OCI-LY1 (cell line): ENCODE data around the gene RPL37A.

ENCODE experiments used
- EZH2 ChIP-seq: fragments of 200-600 bp; sonication (generic), shearing (Covaris generic); IDR thresholded peaks from 2 replicates; pipeline ENCODE4 v1.8.0; 2017; ENCODE audit warnings: borderline replicate concordance, mixed run types, mild to moderate bottlenecking, antibody characterized with exemption, low read length, moderate library complexity, mixed read lengths
- TF ChIP-seq, protein P1 (sequence below): fragments of 200-600 bp; sonication (generic), shearing (Covaris generic); IDR thresholded peaks from 2 replicates; pipeline ENCODE4 v1.5.1; 2017; ENCODE audit warnings: mild to moderate bottlenecking, antibody characterized with exemption, low read length, moderate library complexity, mixed read lengths

DNA sequence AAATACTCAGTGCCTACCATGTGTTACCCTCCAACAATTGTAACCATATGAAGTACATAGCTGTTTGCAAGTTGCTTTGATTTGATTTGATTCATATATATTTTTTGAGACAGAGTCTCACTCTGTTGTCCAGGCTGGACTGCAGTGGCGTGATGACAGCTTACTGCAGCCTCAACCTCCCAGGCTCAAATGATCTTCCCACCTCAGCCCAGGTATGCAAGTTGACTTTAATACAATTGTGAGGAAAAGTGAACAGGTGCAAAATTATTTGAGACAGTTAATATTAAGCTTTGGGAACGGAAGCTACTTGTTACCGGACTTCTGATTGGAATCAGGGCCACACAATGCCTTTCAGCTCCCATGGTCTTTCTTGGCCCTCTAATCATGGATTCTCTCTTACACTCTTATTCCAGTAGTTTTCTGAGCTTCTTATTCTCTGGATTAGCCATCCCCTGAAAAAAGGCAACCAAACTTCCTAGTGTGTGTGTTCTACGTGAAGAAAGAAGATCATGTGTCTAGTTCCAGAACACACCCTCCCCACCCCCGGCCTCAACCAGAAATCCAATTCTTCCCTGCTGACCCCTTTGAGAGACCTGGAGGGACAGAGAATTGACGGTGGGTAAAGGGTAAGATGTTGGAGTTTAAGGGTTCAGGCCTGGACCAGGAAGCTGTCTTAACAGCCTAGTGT lies 1.1 kb upstream of the RPL37A start:
- TF ChIP-seq, protein P1, sequence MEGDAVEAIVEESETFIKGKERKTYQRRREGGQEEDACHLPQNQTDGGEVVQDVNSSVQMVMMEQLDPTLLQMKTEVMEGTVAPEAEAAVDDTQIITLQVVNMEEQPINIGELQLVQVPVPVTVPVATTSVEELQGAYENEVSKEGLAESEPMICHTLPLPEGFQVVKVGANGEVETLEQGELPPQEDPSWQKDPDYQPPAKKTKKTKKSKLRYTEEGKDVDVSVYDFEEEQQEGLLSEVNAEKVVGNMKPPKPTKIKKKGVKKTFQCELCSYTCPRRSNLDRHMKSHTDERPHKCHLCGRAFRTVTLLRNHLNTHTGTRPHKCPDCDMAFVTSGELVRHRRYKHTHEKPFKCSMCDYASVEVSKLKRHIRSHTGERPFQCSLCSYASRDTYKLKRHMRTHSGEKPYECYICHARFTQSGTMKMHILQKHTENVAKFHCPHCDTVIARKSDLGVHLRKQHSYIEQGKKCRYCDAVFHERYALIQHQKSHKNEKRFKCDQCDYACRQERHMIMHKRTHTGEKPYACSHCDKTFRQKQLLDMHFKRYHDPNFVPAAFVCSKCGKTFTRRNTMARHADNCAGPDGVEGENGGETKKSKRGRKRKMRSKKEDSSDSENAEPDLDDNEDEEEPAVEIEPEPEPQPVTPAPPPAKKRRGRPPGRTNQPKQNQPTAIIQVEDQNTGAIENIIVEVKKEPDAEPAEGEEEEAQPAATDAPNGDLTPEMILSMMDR: no peak
- no peak for TF ChIP-seq EZH2
